ENCODE data around the gene TBC1D10A. TPM values are rescaled to one million over a fixed set of nuclear protein-coding genes. Genes with fewer than 3 reads are reported as not detected.

TBC1D10A gene
- total RNA-seq, 2 donors from 2014 or later, result 32.0 to 41.2 TPM

- ATAC-seq, result no peak
- intact Hi-C loops (cut with DNase I, micrococcal nuclease), result no loop called here
- no peak for DNase-seq
These were observed 46.2 kb downstream of the TBC1D10A start for GRCh38 chr22:30280505-30280904.

- DNase-seq (no peak), ATAC-seq (no peak)
- intact Hi-C loops (cut with DNase I, micrococcal nuclease), result no loop called here
These were observed 46.8 kb downstream of the TBC1D10A start for GRCh38 chr22:30279932-30280331.

DNA sequence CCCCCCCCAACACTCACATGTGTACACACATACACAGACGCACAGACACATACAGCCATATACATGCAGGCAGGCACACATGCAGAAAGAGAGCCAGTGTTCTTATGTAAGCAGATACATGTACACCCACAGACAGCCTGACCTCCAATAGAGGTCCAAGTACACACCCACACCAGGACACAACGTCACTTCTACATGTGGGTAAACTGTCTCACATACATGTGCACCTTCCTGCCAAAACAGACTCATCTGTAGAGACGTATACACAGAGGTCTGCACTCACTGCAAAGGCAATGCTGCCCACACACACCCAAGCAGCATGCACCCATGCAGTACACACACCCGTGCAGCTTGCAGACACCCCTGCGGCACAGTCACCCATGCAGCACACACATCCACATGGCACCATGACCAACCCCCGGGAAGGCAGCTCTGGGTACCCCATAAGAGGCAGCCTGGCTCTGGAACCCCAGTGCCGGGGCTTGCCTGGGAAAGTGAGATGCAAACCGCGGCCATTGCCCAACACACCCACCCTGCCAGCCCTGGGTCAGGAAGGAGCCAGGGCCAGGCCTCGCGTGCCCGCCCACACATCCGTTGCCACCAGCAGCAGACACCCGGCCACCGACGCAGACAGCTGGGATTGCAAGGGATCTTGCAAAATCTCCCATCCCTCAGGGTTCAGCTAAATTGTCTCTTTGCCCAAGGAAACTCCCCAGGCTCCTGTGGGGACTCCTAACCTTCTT is 47.5 kb downstream of the TBC1D10A start:
- no peak for DNase-seq
- intact Hi-C loops (cut with DNase I, micrococcal nuclease), result no loop called here
- ATAC-seq, result no peak

- DNase-seq (peak in 1 of 2 donors; percentile 43), ATAC-seq (peak; percentile 83)
- intact Hi-C loops (cut with DNase I, micrococcal nuclease), result no loop called here
These were observed 49.0 kb downstream of the TBC1D10A start for GRCh38 chr22:30277547-30278344.

DNA sequence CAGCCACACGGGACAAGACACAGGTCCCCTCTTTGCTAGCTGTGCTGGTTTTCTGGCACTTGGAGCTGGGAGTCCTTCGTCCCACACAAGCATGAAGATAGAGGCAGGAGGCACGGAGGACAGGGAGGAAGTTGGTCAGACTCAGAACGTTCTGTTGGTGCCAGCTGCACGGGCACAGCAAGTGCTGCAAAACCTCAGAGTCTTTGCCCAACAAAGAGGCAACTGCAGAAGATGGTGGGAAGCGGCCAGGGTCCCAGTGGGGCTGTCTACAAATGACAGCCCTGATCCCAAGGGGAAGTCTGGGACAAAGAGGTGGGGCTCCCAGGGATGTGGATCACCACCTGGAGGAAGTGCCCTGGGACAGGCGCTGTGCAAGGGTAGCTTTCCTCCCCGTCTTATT is 50.7 kb downstream of the TBC1D10A start:
- DNase-seq (no peak), ATAC-seq (no peak)
- intact Hi-C loops (cut with DNase I, micrococcal nuclease), result no loop called here

DNA sequence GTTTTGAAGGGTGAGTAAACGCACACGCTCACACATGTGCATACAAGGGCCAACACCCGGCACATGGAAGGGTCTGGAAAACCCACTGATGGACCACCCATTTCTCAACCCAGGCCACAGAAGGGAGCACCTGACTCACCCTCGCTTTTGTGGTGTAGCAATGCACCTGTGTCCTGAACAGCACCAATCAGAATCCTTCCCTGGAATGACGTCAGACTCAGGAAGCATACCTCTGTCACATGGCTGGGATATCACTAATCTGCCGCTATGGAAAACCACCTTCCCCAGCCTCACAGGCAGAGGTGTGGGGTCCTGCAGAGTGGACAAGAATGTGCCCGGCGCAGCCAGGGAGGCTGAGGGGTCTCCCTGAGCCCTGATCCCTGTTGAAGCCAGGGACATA is 51.1 kb downstream of the TBC1D10A start:
- DNase-seq (no peak), ATAC-seq (peak; percentile 43)
- intact Hi-C loops (cut with DNase I, micrococcal nuclease), result no loop called here

DNA sequence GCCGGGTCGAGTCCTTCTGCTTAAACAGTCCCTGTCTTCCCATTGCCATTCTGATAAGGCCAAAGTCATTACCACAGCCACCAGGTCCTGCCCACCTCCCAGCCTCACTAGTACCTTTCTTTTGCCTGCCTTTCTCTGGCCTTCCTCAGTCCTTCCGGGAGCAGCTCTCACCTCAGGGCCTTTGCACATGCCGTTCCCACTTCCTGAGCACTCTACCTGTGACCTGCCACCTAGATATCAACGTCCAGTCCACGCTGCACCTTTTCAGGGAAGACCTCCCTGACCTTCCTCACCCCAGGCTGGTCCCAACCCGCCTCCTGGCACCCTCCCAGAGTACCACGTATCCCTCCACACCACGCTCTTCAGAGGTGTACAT is 52.3 kb downstream of the TBC1D10A start:
- ATAC-seq (no peak), DNase-seq (no peak)
- intact Hi-C loops (cut with DNase I, micrococcal nuclease), result no loop called here

GRCh38 chr22:30273711-30274436 is 52.9 kb downstream of the TBC1D10A start:
- intact Hi-C loops (cut with DNase I, micrococcal nuclease), result no loop called here
- ATAC-seq (no peak), DNase-seq (no peak)

GRCh38 chr22:30272781-30273601 is 53.8 kb downstream of the TBC1D10A start:
- DNase-seq, result no peak
- intact Hi-C loops (cut with DNase I, micrococcal nuclease), result no loop called here
- no peak for ATAC-seq

DNA sequence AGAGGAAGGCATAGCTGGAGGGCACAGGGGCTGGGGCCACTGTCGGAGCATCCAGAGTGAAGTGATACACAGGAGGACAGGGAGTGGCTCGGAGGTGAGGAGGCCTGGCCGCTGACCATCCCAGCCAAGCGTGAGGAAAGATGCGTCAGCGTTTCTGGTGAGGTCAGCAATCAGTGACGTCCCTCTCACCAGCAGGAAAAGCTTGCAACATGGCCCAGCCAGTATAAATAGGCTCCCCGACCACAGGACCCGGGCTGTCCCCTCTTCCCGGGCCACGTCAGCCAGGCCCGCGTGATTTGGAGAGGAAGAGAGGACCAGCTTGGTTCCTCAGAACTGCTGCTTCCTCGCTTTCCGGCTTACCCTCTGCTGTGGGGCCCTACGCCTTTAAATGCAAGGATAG is 55.9 kb downstream of the TBC1D10A start:
- peak; percentile 20 for ATAC-seq
- intact Hi-C loops (cut with DNase I, micrococcal nuclease), result no loop called here
- peak; percentile 36 to 74 for DNase-seq

DNA sequence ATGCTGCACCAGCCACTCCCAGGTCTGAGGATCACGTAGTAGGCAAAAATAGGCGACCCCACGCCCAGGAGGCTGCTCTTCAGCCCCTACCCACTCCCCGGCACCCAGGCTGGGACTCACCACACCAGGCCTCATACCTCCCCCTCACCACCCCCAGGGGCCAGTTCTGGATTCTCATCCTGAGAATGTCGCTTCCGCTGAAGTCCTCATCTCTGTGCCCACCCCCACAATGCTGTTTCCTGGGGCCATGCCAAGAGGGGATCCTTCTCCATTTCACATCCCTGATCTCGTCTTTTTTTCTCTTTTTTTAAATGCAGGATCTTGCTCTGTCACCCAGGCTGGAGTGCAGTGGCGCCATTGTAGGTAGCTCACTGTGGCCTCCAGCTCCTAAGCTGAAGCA is 58.4 kb downstream of the TBC1D10A start:
- ATAC-seq (no peak), DNase-seq (no peak)
- intact Hi-C loops (cut with DNase I, micrococcal nuclease), result no loop called here

DNA sequence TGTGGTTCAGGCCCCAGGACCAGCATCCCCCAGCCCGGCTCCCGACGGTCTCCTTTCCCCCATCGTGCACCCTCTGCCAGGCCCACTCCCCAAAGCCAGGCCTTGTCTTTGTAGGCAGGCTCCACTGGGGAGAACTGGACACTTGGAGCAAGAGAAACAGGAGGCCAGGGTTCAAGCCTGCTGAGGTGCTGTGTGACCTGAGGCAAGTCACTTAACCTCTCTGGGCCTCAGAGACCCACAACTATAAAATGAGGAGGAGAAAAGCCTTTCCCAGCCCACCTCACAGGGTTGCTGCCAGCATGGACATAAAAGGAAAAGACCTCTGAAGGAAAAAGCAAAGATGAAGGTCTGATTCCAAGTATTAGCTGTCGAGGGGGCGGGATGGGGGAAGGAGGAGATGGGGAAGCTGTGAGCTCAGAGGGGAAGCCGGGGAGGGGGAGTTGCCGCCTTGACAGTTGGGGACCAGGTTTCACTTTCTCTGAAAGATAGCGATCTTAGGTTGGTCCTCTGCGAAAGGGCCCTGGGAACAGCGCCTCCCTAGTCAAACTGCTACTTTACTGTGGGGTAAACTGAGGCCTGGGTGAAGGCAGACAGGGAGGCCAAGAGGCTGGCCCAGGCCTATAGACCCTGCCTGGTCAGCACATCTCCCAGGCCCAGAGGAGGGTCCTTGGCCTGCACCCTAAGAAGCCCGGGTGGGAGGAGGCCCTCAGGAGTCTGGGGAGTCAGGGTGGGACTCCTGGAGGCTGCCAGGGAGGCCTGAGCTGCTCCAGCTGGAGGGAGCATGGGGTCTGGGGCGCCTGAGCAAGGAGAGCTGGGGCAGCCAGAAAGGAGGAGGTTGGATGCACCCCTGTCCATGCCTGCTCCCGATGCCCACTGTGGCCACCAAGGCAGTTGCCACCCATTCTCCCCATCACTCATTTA is 59.1 kb downstream of the TBC1D10A start:
- ATAC-seq (no peak), DNase-seq (peak in 1 of 2 donors; percentile 53)
- intact Hi-C loops (cut with DNase I, micrococcal nuclease), result no loop called here

DNA sequence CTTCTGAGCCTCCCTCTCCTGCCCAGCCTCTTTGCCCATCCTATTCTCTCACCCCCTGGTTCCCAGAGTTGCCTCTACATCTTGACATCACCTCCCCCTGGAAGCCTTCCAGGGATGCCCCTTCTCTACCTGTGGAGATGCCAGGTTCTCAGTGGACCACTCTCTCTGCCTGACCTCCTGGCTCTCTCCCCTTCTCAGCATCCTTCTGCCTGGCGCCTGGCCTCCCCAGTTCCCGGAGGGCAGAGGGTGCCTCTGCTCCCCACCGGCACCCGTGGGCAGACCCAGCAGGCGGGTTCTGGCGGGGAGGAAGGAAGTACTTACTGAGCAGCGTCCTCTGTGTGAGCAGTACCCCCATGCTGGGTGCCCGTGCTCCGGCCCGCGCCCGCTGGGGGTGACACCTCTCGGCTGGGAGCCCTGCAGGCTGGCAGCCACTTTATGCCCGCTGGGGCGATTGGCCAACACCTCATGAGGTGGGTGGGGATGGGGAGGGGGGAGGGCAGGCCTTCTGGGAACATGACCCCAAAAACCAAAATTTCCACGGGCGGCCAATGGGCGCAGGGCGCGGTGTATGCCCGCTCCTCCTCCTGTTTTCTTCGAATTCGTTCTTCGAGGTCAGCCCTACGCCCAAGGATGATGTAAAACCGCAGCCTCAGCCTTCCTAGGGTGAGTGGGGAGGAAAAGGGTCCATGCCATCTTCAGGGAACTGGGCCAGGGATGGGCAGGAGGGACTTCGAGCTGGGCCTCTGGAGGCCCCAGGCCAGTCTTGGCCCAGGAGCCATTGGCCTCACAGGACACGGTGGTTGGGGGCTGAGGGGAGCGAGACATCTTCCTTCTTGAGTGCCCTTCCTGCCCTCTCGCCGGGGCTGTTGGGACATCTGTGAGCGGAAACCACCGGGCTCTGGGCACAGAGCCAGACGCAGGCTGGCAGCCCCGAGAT is 60.0 kb downstream of the TBC1D10A start, which contains the start of gene OSM:
Gene OSM (minus strand): TSS at position 407 of the 937 bp plus-strand sequence. CDS start 52 bp downstream, at position 355.
- peak; percentile 19 for ATAC-seq

GRCh38 chr22:30265823-30266444 is 60.8 kb downstream of the TBC1D10A start:
- intact Hi-C loops (cut with DNase I, micrococcal nuclease), result no loop called here
- peak; percentile 31 for ATAC-seq
- DNase-seq, result peak; percentile 61 to 70

More for the DNA sequence above, 60.0 kb downstream of the TBC1D10A start, which contains the start of gene OSM:
- DNase-seq, result peak; percentile 62 to 70
- intact Hi-C loops (cut with DNase I, micrococcal nuclease), result no loop called here

- DNase-seq (no peak), ATAC-seq (no peak)
- intact Hi-C loops (cut with DNase I, micrococcal nuclease), result no loop called here
These were observed 61.5 kb downstream of the TBC1D10A start for GRCh38 chr22:30265131-30265720.

DNA sequence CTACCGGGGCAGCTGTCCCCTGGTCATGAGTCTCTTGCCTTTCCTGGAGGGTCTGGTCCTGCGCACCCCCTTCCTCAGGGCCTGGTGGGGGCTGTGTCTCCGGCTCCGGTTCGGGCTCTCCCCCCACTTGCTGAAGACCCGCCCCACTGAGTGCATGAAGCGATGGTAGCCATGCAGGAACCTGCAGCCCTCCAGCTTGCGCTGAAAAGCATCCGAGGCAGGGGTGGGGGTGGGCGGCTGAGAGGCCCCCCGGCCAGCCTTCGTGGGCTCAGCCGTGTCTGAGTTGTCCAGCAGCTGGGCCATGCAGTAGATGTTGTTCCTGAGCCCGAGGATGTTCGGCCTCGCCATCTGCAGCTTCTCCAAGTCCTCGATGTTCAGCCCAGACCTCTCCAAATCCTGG is 62.9 kb downstream of the TBC1D10A start:
- ATAC-seq (no peak), DNase-seq (no peak)
- intact Hi-C loops (cut with DNase I, micrococcal nuclease), result loop anchor here (5.0 kb wide), 1 partner anchor 123 kb away; the partner anchor contains the start of gene RNF215 (in 2 of the 2)
